Measurements from ENCODE around the gene KCNA3.
A peak's percentile ranks its signal among the peaks of the same experiment; 100 is the strongest.

The KCNA3 gene

DNA sequence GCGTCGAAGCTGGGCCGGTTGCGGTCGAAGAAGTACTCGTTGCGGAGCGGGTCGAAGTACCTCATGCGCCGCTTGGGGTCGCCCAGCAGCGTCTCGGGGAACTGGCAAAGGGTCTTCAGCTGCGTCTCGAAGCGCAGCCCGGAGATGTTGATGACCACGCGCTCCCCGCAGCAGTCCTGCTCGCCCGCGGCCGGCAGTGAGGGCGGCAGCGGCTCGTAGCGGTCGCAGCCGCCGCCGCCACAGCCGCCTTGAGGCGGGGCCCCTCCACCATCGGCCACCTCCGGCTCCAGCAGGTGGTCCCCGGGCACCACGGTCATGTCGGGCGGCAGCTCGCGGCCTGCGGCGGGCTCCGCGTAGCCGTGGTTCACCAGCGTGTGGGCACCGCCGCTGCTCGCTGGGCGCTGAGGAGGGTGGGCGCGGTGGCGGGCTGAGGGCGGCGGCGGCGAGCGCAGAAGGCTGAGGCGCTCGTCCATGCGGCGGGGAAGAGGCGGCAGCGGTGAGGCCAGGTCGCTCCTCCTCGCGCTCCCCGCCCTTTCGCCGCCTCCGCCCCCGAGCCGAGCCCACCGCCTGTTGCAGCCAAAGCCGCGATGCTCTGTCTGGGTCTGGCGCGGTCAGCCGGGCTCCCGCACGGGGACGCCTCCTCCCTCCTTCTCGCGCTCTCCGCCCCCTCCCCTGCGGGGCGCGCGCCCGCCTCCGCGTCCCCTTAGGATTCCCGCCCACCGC lies at the start of gene KCNA3:
TSS of gene KCNA3 (minus strand) at position 604 of the 723 bp plus-strand sequence. CDS start at position 473, 131 bp downstream.
- Mint-ChIP-seq H3K4me3 (peak within 1 kb of the TSS; percentile 90), H3K27me3 (no peaks in the 10 kb centered on the region), H3K9me3 (no peaks in the 10 kb centered on the region), H3K27ac (peak within 1 kb of the TSS; percentile 92), H3K4me1 (peaks cover 50% of the 10 kb centered on the region), H3K36me3 (ENCODE audit: low read depth) (peaks cover 9% of the 10 kb centered on the region)
- ATAC-seq (peak; percentile 30), DNase-seq (peak; percentile 68)

GRCh38 chr1:110722807-110723206 lies 48.1 kb upstream of the KCNA3 start:
- DNase-seq (no peak), ATAC-seq (no peak)
- Mint-ChIP-seq H3K27ac (no peak overlapping the region), H3K4me1 (peaks cover 20% of the 10 kb centered on the region), H3K36me3 (ENCODE audit: low read depth) (no peaks in the 10 kb centered on the region), H3K4me3 (no peak overlapping the region), H3K9me3 (no peaks in the 10 kb centered on the region), H3K27me3 (no peaks in the 10 kb centered on the region)

DNA sequence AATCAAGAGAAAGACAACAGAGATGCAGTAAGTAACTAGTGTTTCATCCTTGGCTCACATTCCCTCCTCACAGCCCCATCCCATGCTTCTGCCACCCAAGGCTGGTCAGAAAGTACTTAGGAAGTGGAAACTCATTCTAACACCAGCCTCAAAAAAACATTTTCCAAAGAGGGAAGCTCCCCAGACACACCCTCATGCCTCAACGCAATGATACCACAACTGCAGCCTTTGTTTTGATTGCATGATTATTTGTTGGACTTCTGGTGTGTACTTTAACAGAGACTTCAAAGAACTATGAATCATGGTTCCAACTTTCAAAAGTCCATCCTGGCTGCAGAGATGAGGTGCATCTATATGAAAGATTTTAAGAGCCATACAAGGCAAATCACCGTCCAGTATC lies 45.2 kb upstream of the KCNA3 start:
- no peaks in the 10 kb centered on the region for H3K27me3 Mint-ChIP-seq
- no peaks in the 10 kb centered on the region for H3K36me3 Mint-ChIP-seq (ENCODE audit: low read depth)
- no peaks in the 10 kb centered on the region for H3K4me1 Mint-ChIP-seq
- no peaks in the 10 kb centered on the region for H3K9me3 Mint-ChIP-seq
- H3K4me3 Mint-ChIP-seq = no peak overlapping the region
- no peak overlapping the region for H3K27ac Mint-ChIP-seq
- no peak for ATAC-seq
- DNase-seq = no peak

GRCh38 chr1:110718452-110718851 lies 43.7 kb upstream of the KCNA3 start:
- Mint-ChIP-seq H3K27ac (no peak overlapping the region), H3K4me3 (no peak overlapping the region), H3K9me3 (no peaks in the 10 kb centered on the region), H3K36me3 (ENCODE audit: low read depth) (no peaks in the 10 kb centered on the region), H3K27me3 (no peaks in the 10 kb centered on the region), H3K4me1 (peaks cover under 1% of the 10 kb centered on the region)
- no peak for ATAC-seq
- no peak for DNase-seq

DNA sequence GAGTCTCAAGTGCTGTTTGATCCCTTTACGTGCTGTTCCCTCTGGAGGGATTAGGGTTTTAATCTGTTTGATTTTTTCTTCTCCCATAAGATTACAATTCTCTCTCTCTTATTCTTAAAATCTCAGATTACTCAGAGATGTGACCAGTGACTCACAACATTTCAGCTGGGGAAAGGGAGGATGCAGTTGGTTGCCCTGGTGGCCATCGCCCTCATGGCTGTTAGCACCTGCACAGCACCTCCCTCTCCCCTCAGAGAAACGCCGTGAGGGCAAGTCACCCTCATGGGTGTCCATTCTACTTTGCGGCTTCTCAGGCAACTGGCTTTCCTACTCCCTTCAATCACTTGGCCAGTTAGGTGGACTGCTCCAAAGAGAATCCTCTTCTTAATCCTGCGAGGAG lies 42.4 kb upstream of the KCNA3 start:
- no peaks in the 10 kb centered on the region for H3K36me3 Mint-ChIP-seq (ENCODE audit: low read depth)
- H3K4me1 Mint-ChIP-seq = peaks cover 2% of the 10 kb centered on the region
- H3K27ac Mint-ChIP-seq = no peak overlapping the region
- H3K9me3 Mint-ChIP-seq = no peaks in the 10 kb centered on the region
- no peak overlapping the region for H3K4me3 Mint-ChIP-seq
- no peak for ATAC-seq
- H3K27me3 Mint-ChIP-seq = no peaks in the 10 kb centered on the region
- DNase-seq = no peak

- DNase-seq = no peak
- Mint-ChIP-seq H3K27ac (no peak overlapping the region), H3K36me3 (ENCODE audit: low read depth) (no peaks in the 10 kb centered on the region), H3K4me3 (no peak overlapping the region), H3K27me3 (no peaks in the 10 kb centered on the region), H3K9me3 (no peaks in the 10 kb centered on the region), H3K4me1 (peaks cover 8% of the 10 kb centered on the region)
- ATAC-seq = no peak
Observed at GRCh38 chr1:110714374-110714995, 39.7 kb upstream of the KCNA3 start.

GRCh38 chr1:110713221-110713620 lies 38.5 kb upstream of the KCNA3 start:
- no peak overlapping the region for H3K27ac Mint-ChIP-seq
- no peak for ATAC-seq
- no peak overlapping the region for H3K4me3 Mint-ChIP-seq
- H3K9me3 Mint-ChIP-seq = no peaks in the 10 kb centered on the region
- peaks cover 8% of the 10 kb centered on the region for H3K4me1 Mint-ChIP-seq
- no peak for DNase-seq
- H3K27me3 Mint-ChIP-seq = no peaks in the 10 kb centered on the region
- H3K36me3 Mint-ChIP-seq (ENCODE audit: low read depth) = no peaks in the 10 kb centered on the region

DNA sequence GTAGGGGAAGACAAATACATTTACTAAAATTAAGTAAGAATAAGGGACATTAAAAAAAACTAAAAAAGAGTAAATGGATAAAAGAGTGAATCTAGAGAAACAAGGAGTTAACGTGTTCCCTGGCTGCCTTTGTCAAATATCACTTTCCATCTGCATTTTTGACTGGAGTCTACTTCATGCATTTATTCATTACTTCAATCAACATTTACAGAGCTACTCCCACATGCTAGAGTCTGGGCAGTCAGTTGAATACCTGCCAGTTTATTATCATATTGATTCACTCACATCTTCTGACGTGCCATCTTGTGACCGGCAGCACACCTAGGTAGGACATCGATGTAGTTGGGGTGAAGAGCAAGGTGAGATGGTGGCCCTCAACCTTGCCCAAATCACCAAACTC lies 35.6 kb upstream of the KCNA3 start:
- no peak for ATAC-seq
- H3K4me3 Mint-ChIP-seq = no peak overlapping the region
- H3K4me1 Mint-ChIP-seq = peaks cover 8% of the 10 kb centered on the region
- H3K9me3 Mint-ChIP-seq = no peaks in the 10 kb centered on the region
- H3K36me3 Mint-ChIP-seq (ENCODE audit: low read depth) = no peaks in the 10 kb centered on the region
- no peak for DNase-seq
- H3K27me3 Mint-ChIP-seq = no peaks in the 10 kb centered on the region
- H3K27ac Mint-ChIP-seq = no peak overlapping the region

- H3K27ac Mint-ChIP-seq = no peak overlapping the region
- no peak overlapping the region for H3K4me3 Mint-ChIP-seq
- H3K9me3 Mint-ChIP-seq = no peaks in the 10 kb centered on the region
- no peak for ATAC-seq
- DNase-seq = no peak
- H3K36me3 Mint-ChIP-seq (ENCODE audit: low read depth) = no peaks in the 10 kb centered on the region
- peaks cover 8% of the 10 kb centered on the region for H3K4me1 Mint-ChIP-seq
- no peaks in the 10 kb centered on the region for H3K27me3 Mint-ChIP-seq
Observed at GRCh38 chr1:110708974-110709440, 34.3 kb upstream of the KCNA3 start.

DNA sequence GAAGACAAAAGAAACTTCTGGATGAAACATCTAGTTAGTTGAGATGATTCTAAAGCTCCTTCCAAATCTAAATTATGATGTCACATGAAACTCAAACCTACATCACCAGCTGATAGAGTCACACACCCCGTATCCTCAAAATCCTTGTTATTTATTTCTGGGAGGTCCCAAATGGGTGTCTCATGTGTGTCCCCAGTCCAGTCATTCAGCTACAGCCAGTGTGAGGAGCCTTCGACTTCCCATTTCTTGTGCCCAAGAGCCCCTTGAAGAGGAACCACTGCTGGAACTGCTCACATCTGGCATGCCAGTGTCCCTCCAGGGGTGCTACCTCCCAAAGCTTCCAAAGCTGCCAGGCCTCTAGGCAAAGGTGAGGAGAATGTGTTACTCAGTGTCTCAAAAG lies 32.5 kb upstream of the KCNA3 start:
- Mint-ChIP-seq H3K9me3 (no peaks in the 10 kb centered on the region), H3K27ac (no peak overlapping the region), H3K27me3 (no peaks in the 10 kb centered on the region), H3K4me1 (peaks cover 7% of the 10 kb centered on the region), H3K4me3 (no peak overlapping the region), H3K36me3 (ENCODE audit: low read depth) (no peaks in the 10 kb centered on the region)
- ATAC-seq (no peak), DNase-seq (no peak)

DNA sequence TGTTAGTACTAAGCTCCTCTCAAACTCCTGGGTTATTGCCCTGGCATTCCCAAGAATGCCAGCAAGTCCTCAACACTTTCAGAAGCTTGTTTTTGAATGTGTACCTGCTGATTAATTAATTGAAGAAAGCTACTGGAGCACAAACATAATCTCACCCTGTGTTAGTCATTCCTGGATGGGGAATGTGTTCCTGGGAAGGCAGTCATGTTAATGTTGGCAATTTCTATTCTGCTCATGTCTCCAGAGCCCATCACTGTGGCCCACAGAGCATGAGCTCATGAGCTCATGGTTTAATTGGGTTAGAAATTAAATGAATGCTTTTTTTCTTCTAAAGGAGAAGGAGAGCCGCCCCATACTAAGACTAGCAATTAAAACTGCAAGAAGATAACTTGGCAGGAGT lies 31.9 kb upstream of the KCNA3 start:
- no peaks in the 10 kb centered on the region for H3K27me3 Mint-ChIP-seq
- peaks cover 1% of the 10 kb centered on the region for H3K4me1 Mint-ChIP-seq
- no peak overlapping the region for H3K4me3 Mint-ChIP-seq
- ATAC-seq = no peak
- no peaks in the 10 kb centered on the region for H3K9me3 Mint-ChIP-seq
- no peak overlapping the region for H3K27ac Mint-ChIP-seq
- DNase-seq = no peak
- no peaks in the 10 kb centered on the region for H3K36me3 Mint-ChIP-seq (ENCODE audit: low read depth)

DNA sequence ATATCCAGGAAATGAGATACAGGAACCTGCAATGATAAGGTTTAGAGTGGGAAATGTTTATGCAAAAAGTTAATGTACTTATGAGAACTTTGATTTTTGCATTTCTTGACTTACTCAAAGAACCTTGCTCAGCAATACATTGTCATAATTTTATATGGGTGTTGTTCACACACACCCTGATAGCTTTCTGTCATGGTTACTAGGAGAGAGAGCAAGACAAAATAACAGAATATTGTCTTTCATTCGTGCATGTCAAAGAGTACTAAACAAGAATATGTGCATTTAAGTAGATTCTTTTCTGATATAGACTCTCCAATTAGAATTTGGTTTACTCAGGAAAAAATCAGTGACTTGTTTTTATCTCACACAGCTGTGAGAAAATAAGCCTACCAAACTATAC lies 27.5 kb upstream of the KCNA3 start:
- Mint-ChIP-seq H3K4me1 (no peaks in the 10 kb centered on the region), H3K4me3 (no peak overlapping the region), H3K27ac (no peak overlapping the region), H3K27me3 (no peaks in the 10 kb centered on the region), H3K9me3 (no peaks in the 10 kb centered on the region), H3K36me3 (ENCODE audit: low read depth) (no peaks in the 10 kb centered on the region)
- ATAC-seq (no peak), DNase-seq (no peak)

GRCh38 chr1:110700767-110701166 lies 26.0 kb upstream of the KCNA3 start:
- Mint-ChIP-seq H3K4me1 (no peaks in the 10 kb centered on the region), H3K4me3 (no peak overlapping the region), H3K27ac (no peak overlapping the region), H3K9me3 (no peaks in the 10 kb centered on the region), H3K27me3 (no peaks in the 10 kb centered on the region), H3K36me3 (ENCODE audit: low read depth) (no peaks in the 10 kb centered on the region)
- DNase-seq (no peak), ATAC-seq (no peak)

- Mint-ChIP-seq H3K27me3 (no peaks in the 10 kb centered on the region), H3K4me1 (no peaks in the 10 kb centered on the region), H3K9me3 (no peaks in the 10 kb centered on the region), H3K27ac (no peak overlapping the region), H3K4me3 (no peak overlapping the region), H3K36me3 (ENCODE audit: low read depth) (no peaks in the 10 kb centered on the region)
- DNase-seq (no peak), ATAC-seq (no peak)
Observed at GRCh38 chr1:110697606-110698005, 22.9 kb upstream of the KCNA3 start.

- Mint-ChIP-seq H3K4me1 (no peaks in the 10 kb centered on the region), H3K4me3 (no peak overlapping the region), H3K27ac (no peak overlapping the region), H3K9me3 (no peaks in the 10 kb centered on the region), H3K27me3 (no peaks in the 10 kb centered on the region), H3K36me3 (ENCODE audit: low read depth) (no peaks in the 10 kb centered on the region)
- no peak for ATAC-seq
- no peak for DNase-seq
Observed at GRCh38 chr1:110696818-110697217, 22.1 kb upstream of the KCNA3 start.
